ENCODE results near the gene RINL.

Gene RINL

GRCh38 chr19:38905620-38906019 is 27.5 kb upstream of the RINL start:
- H3K4me3 ChIP-seq (replicated peaks in 1 of 2; ENCODE audit: low read depth in 2 of 2, low read length in 2 of 2) = no peak overlapping the region
- TF ChIP-seq, protein P1, sequence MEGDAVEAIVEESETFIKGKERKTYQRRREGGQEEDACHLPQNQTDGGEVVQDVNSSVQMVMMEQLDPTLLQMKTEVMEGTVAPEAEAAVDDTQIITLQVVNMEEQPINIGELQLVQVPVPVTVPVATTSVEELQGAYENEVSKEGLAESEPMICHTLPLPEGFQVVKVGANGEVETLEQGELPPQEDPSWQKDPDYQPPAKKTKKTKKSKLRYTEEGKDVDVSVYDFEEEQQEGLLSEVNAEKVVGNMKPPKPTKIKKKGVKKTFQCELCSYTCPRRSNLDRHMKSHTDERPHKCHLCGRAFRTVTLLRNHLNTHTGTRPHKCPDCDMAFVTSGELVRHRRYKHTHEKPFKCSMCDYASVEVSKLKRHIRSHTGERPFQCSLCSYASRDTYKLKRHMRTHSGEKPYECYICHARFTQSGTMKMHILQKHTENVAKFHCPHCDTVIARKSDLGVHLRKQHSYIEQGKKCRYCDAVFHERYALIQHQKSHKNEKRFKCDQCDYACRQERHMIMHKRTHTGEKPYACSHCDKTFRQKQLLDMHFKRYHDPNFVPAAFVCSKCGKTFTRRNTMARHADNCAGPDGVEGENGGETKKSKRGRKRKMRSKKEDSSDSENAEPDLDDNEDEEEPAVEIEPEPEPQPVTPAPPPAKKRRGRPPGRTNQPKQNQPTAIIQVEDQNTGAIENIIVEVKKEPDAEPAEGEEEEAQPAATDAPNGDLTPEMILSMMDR (IDR thresholded peaks at IDR 0.05; ENCODE audit: low read depth, low read length) = no peak
- no peak for DNase-seq (ENCODE audit: low read depth in 2 of 2)

DNA sequence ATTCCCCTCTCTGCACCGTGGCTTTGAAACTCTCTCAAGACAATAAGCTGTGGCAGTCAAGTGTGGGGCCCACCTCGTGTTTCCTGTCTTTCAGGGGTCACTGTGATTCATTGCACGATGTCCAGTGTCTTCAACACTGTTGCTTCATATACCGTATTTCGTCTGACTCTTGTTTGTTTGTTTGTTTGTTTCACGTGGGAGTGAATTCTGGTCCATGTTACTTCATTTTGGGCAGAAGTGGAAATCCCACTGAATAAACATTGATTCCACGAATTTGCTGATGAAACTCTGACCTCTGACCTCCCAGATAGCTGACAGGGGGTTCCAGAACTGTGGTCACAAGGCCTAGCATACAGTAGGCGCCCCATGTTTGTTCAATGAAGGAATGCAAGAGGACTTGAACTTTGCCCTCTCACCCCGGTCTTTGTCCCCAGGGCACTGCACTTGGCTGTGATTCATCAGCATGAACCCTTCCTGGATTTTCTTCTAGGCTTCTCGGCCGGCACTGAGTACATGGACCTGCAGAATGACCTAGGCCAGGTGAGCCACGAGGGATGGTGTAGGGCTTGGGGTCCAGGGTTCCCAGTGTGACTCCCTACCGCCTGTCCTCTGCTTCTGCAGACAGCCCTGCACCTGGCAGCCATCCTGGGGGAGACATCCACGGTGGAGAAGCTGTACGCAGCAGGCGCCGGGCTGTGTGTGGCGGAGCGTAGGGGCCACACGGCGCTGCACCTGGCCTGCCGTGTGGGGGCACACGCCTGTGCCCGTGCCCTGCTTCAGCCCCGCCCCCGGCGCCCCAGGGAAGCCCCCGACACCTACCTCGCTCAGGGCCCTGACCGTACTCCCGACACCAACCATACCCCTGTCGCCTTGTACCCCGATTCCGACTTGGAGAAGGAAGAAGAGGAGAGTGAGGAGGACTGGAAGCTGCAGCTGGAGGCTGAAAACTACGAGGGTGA is 26.8 kb upstream of the RINL start:
- TF ChIP-seq, protein P1 (IDR thresholded peaks at IDR 0.05; ENCODE audit: low read depth, low read length) = no peak
- no peak overlapping the region for H3K4me3 ChIP-seq (replicated peaks in 1 of 2; ENCODE audit: low read depth in 2 of 2, low read length in 2 of 2)
- DNase-seq (ENCODE audit: low read depth in 2 of 2) = peak in 1 of 2 donors; percentile 11

DNA sequence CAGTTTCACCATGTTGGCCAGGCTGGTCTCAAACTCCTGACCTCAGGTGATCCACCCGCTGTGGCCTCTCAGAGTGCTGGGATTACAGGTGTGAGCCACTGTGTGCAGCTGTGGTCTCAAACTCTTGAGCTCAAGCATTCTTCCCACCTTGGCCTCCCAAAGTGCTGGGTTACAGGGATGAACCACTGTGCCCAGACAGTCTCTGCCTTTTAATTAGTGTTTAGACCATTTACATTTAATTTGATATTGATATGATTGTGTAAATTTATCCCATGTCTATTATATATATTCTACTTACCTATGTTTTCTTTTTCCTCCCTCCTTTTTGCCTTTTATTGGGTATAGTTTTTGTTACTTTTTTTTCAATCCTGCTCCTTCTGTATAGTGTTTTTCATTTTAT is 23.6 kb upstream of the RINL start:
- TF ChIP-seq, protein P1 (IDR thresholded peaks at IDR 0.05; ENCODE audit: low read depth, low read length) = no peak
- no peak overlapping the region for H3K4me3 ChIP-seq (replicated peaks in 1 of 2; ENCODE audit: low read depth in 2 of 2, low read length in 2 of 2)
- DNase-seq (ENCODE audit: low read depth in 2 of 2) = no peak

GRCh38 chr19:38900743-38901190 is 22.7 kb upstream of the RINL start:
- peak overlapping the region; percentile 78 to 93 for H3K4me3 ChIP-seq (replicated peaks in 1 of 2; ENCODE audit: low read depth in 2 of 2, low read length in 2 of 2)

GRCh38 chr19:38900202-38900629 is 22.1 kb upstream of the RINL start:
- TF ChIP-seq, protein P1 (IDR thresholded peaks at IDR 0.05; ENCODE audit: low read depth, low read length) = no peak
- DNase-seq (ENCODE audit: low read depth in 2 of 2) = no peak
- peak overlapping the region; percentile 78 to 93 for H3K4me3 ChIP-seq (replicated peaks in 1 of 2; ENCODE audit: low read depth in 2 of 2, low read length in 2 of 2)

More at GRCh38 chr19:38900743-38901190, 22.7 kb upstream of the RINL start:
- TF ChIP-seq, protein P1 (IDR thresholded peaks at IDR 0.05; ENCODE audit: low read depth, low read length) = no peak
- DNase-seq (ENCODE audit: low read depth in 2 of 2) = peak; percentile 17 to 29

- peak within 1 kb of the TSS; percentile 78 to 93 for H3K4me3 ChIP-seq (replicated peaks in 1 of 2; ENCODE audit: low read depth in 2 of 2, low read length in 2 of 2)
- TF ChIP-seq, protein P1 (IDR thresholded peaks at IDR 0.05; ENCODE audit: low read depth, low read length) = no peak
- peak; percentile 99 to 100 for DNase-seq (ENCODE audit: low read depth in 2 of 2)
Measured at GRCh38 chr19:38899447-38900201, 21.5 kb upstream of the RINL start, which contains the start of the genes NFKBIB and SIRT2. Gene NFKBIB, plus strand, starts transcription at chr19:38899969. Its CDS starts 64 bp downstream, at chr19:38900033. Gene SIRT2, minus strand, starts transcription at chr19:38899618. Its CDS starts 97 bp downstream, at chr19:38899521.
